Mesenchymal stem cell (in vitro differentiated cells and primary cell): ENCODE data around the gene SVIP.

ENCODE experiments used
- DNase-seq: peaks from one replicate; pipeline ENCODE4 v3.0.0-alpha.2; 2013
- H2AFZ ChIP-seq: one replicate; pipeline ENCODE4 v1.6.1; 2013; ENCODE audit warnings: low read depth, mild to moderate bottlenecking, control low read depth, inconsistent platforms, low read length, moderate library complexity
- H2AK5ac ChIP-seq: 2 replicates; pipeline ENCODE4 v1.6.1; 2013; ENCODE audit warnings: low read length, moderate library complexity, mild to moderate bottlenecking, inconsistent platforms; ENCODE audit not compliant: severe bottlenecking
- H2BK120ac ChIP-seq: one replicate; pipeline ENCODE4 v1.6.1; 2013; ENCODE audit warnings: low read depth, mild to moderate bottlenecking, inconsistent platforms, low read length, moderate library complexity
- H2BK12ac ChIP-seq, 2 experiments: one replicate each; pipeline ENCODE4 v1.6.1; 2013; ENCODE audit warnings: inconsistent platforms in 2 of 2, low read length in 2 of 2, mild to moderate bottlenecking in 2 of 2, moderate library complexity in 2 of 2, control low read depth in 1 of 2
- H2BK15ac ChIP-seq: one replicate; pipeline ENCODE4 v1.6.1; 2013; ENCODE audit warnings: mild to moderate bottlenecking, low read depth, inconsistent platforms; ENCODE audit not compliant: poor library complexity, severe bottlenecking
- H2BK5ac ChIP-seq: 2 replicates; pipeline ENCODE4 v1.6.1; 2013; ENCODE audit warnings: low read depth, mild to moderate bottlenecking, low read length, control low read depth, inconsistent platforms; ENCODE audit not compliant: poor library complexity, severe bottlenecking
- H3K14ac ChIP-seq, 2 experiments: one replicate each; pipeline ENCODE4 v1.6.1; 2013; ENCODE audit warnings: inconsistent platforms in 2 of 2, low read length in 2 of 2, control low read depth in 1 of 2, mild to moderate bottlenecking in 1 of 2, moderate library complexity in 1 of 2
- H3K18ac ChIP-seq, 2 experiments: one replicate each; pipeline ENCODE4 v1.6.1; 2013; ENCODE audit warnings: inconsistent platforms in 2 of 2, low read length in 2 of 2, control low read depth in 1 of 2, low read depth in 1 of 2, mild to moderate bottlenecking in 1 of 2
- H3K23ac ChIP-seq, 2 experiments: one replicate each; pipeline ENCODE4 v1.6.1; 2013; ENCODE audit warnings: inconsistent platforms in 2 of 2, low read length in 2 of 2, mild to moderate bottlenecking in 2 of 2, moderate library complexity in 2 of 2, control low read depth in 1 of 2
- H3K27ac ChIP-seq: 2 replicates; pipeline ENCODE4 v1.5.1; 2013; ENCODE audit warnings: mild to moderate bottlenecking, moderate library complexity, low read length, control low read depth, inconsistent platforms; ENCODE audit not compliant: poor library complexity, severe bottlenecking
- H3K27me3 ChIP-seq, 2 experiments: 2 replicates each; pipeline versions ENCODE4 v1.6.1 to v1.7.0; 2013; ENCODE audit warnings: low read length in 2 of 2, mild to moderate bottlenecking in 2 of 2, moderate library complexity in 2 of 2, control low read depth in 1 of 2, inconsistent platforms in 1 of 2; ENCODE audit not compliant: control insufficient read depth in 1 of 2, insufficient read depth in 1 of 2
- H3K36me3 ChIP-seq, 2 experiments: 2 replicates each; pipeline versions ENCODE4 v1.6.1 to v1.7.0; 2013; ENCODE audit warnings: low read length in 2 of 2, control low read depth in 1 of 2, inconsistent platforms in 1 of 2, low read depth in 1 of 2, mild to moderate bottlenecking in 1 of 2; ENCODE audit not compliant: insufficient read depth in 2 of 2, control insufficient read depth in 1 of 2
- H3K4ac ChIP-seq, 2 experiments: one replicate each; pipeline ENCODE4 v1.6.1; 2013; ENCODE audit warnings: inconsistent platforms in 2 of 2, low read length in 2 of 2, mild to moderate bottlenecking in 2 of 2, moderate library complexity in 2 of 2, control low read depth in 1 of 2, low read depth in 1 of 2
- H3K4me1 ChIP-seq: 2 replicates; pipeline ENCODE4 v1.6.1; 2013; ENCODE audit warnings: low read depth, low read length, control low read depth; ENCODE audit not compliant: control insufficient read depth, insufficient read depth
- H3K4me2 ChIP-seq: 2 replicates; pipeline ENCODE4 v1.6.1; 2013; ENCODE audit warnings: low read length, mild to moderate bottlenecking, inconsistent platforms; ENCODE audit not compliant: poor library complexity, severe bottlenecking
- H3K4me3 ChIP-seq, 2 experiments: 2 replicates each; pipeline versions ENCODE4 v1.5.1 to v1.7.0; 2013; ENCODE audit warnings: low read length in 2 of 2, mild to moderate bottlenecking in 2 of 2, control low read depth in 1 of 2, low read depth in 1 of 2; ENCODE audit not compliant: insufficient read depth in 1 of 2
- H3K79me1 ChIP-seq: replicated peaks from 2 replicates; pipeline ENCODE4 v1.6.1; 2013; ENCODE audit warnings: mild to moderate bottlenecking, control low read depth, low read length, inconsistent platforms; ENCODE audit not compliant: poor library complexity, severe bottlenecking
- H3K9ac ChIP-seq: 2 replicates; pipeline ENCODE4 v1.7.0; 2013; ENCODE audit warnings: mild to moderate bottlenecking, low read length, moderate library complexity
- H3K9me3 ChIP-seq: 2 replicates; pipeline ENCODE4 v1.7.0; 2013; ENCODE audit warnings: mild to moderate bottlenecking, low read length; ENCODE audit not compliant: control insufficient read depth
- H4K8ac ChIP-seq: one replicate; pipeline ENCODE4 v1.6.1; 2013; ENCODE audit warnings: inconsistent platforms, mild to moderate bottlenecking, low read length, moderate library complexity
- H4K91ac ChIP-seq: one replicate; pipeline ENCODE4 v1.6.1; 2013; ENCODE audit warnings: mild to moderate bottlenecking, low read length, inconsistent platforms
- WGBS: methylation state at CpG from one replicate; pipeline ENCODE4 v1.1.7; 2013; ENCODE audit warnings: mixed read lengths; 5-methylcytosine and 5-hydroxymethylcytosine counted together

The SVIP gene

DNA sequence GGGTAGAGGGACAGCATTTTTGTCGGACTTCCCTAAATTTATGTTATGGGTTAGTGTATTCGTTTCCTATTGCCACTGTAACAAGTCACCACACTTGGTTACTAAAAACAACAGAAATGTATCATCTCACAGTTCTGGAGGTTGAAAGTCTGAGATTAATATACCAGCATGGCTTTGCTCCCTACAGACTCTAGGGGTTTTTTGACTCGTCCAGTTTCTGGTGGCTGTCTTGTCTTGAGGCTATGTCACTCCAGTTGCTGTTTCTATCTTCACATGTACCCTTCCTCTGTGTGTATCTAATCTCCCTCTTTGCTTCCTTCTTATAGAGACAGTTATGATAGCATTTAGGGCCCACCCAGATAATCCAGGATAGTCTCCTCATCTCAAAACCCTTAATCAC is 39.7 kb upstream of the SVIP start:
- Histone ChIP-seq H3K4me1 (no peaks in the 10 kb centered on the region), H3K36me3 (no peaks in the 10 kb centered on the region), H3K27ac (no peak overlapping the region), H4K91ac (no peak overlapping the region), H2BK12ac (no peak overlapping the region), H3K4ac (no peak overlapping the region), H3K27me3 (no peaks in the 10 kb centered on the region), H3K9me3 (no peaks in the 10 kb centered on the region), H3K9ac (no peak overlapping the region), H3K4me2 (no peak overlapping the region), H3K14ac (no peak overlapping the region), H2BK15ac (no peak overlapping the region), H3K18ac (no peak overlapping the region), H3K79me1 (no peaks in the 10 kb centered on the region), H2BK5ac (no peak overlapping the region), H4K8ac (no peak overlapping the region), H2BK120ac (no peak overlapping the region), H2AFZ (no peak overlapping the region), H3K4me3 (no peak overlapping the region), H3K23ac (no peak overlapping the region), H2AK5ac (no peak overlapping the region)
- WGBS, result 84% methylated on average over 2 of the region's 3 CpGs
- no peak for DNase-seq

DNA sequence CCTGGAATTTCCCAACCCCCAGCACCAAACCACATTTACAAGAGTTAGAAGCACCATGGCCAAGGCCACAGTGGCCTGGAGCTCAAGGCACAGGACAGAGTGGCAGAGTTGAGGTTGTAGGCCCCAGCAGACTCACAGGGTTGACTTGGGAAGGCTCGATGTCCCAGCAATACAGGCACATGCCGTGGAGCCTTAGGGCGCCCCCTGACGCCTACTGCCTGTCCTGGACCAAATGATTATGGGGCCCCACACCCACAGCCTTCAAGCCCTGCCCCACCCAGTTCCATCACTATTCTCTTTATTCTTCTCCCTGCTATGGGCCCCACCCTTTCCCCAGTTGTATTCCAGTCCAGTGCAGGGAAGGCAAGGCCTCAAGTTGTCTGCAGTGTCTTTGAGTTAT is 30.6 kb upstream of the SVIP start, which contains the start of gene CCDC179:
CCDC179 (minus strand) TSS at position 234 of the 400 bp plus-strand sequence; CDS start at position 181, 53 bp downstream.
- Histone ChIP-seq H3K4me1 (no peaks in the 10 kb centered on the region), H2BK15ac (no peak within 1 kb of the TSS), H3K36me3 (no peaks in the 10 kb centered on the region), H3K27ac (no peak within 1 kb of the TSS), H3K23ac (no peak within 1 kb of the TSS), H2BK120ac (no peak within 1 kb of the TSS), H3K27me3 (no peaks in the 10 kb centered on the region), H3K4ac (no peak within 1 kb of the TSS), H4K91ac (no peak within 1 kb of the TSS), H3K79me1 (no peaks in the 10 kb centered on the region), H3K9me3 (no peaks in the 10 kb centered on the region), H3K4me2 (no peak within 1 kb of the TSS), H2AK5ac (no peak within 1 kb of the TSS), H2BK12ac (no peak within 1 kb of the TSS), H2AFZ (no peak within 1 kb of the TSS), H2BK5ac (no peak within 1 kb of the TSS), H3K14ac (no peak within 1 kb of the TSS), H3K9ac (no peak within 1 kb of the TSS), H3K4me3 (no peak within 1 kb of the TSS), H4K8ac (no peak within 1 kb of the TSS), H3K18ac (no peak within 1 kb of the TSS)
- WGBS, result 98% methylated on average over 4 of the region's 4 CpGs
- DNase-seq, result no peak

DNA sequence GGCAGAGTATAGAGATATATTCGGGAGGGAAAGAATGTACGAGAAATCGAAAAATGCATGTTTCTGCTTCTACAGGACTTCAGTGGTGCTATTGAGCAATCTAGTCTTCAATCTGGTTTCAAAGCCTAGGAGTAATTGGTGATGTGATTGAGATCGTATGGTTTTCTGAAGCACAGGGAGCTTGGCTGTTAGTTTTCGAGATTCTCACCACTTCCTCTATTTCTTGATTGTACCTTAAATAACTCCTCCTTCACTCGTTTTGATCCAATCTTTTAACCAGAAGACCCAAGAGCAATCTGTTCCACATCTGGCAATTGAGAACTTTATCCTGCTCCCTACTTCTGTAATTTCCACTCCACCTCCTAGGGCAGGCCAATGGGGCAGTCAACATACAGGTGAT is 30.2 kb upstream of the SVIP start:
- H2AFZ ChIP-seq, result no peak overlapping the region
- H3K36me3 ChIP-seq, result no peaks in the 10 kb centered on the region
- H2BK5ac ChIP-seq, result no peak overlapping the region
- H2BK12ac ChIP-seq, result no peak overlapping the region
- no peak overlapping the region for H3K4ac ChIP-seq
- H3K4me3 ChIP-seq, result no peak overlapping the region
- no peaks in the 10 kb centered on the region for H3K4me1 ChIP-seq
- no peak overlapping the region for H2BK120ac ChIP-seq
- H3K23ac ChIP-seq, result no peak overlapping the region
- H3K9ac ChIP-seq, result no peak overlapping the region
- WGBS, result 84% methylated on average over 6 of the region's 6 CpGs
- H4K91ac ChIP-seq, result no peak overlapping the region
- H3K9me3 ChIP-seq, result no peaks in the 10 kb centered on the region
- H3K14ac ChIP-seq, result no peak overlapping the region
- no peak overlapping the region for H3K27ac ChIP-seq
- DNase-seq, result no peak
- H3K27me3 ChIP-seq, result no peaks in the 10 kb centered on the region
- H3K79me1 ChIP-seq, result no peaks in the 10 kb centered on the region
- no peak overlapping the region for H3K4me2 ChIP-seq
- no peak overlapping the region for H4K8ac ChIP-seq
- H2AK5ac ChIP-seq, result no peak overlapping the region
- H2BK15ac ChIP-seq, result no peak overlapping the region
- no peak overlapping the region for H3K18ac ChIP-seq

DNA sequence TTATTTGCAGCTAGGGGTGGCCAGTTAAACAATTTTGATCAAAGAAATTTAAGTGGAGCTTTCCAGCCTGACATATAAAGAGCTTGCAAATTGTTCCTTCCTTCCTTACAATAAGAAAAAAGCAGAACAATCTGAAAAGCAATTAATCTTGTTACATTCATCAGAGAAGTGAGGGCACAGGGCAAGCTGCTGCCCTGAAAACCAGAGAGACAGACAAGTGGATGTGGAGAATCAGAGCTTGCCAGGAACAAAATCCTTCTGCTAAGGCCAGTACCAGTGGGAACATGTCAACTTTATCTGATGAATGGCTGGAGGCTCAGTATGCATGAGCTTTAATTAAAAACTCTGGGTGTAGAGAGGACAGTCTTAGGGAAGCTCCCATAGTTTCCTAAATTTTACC is 21.9 kb upstream of the SVIP start:
- no peaks in the 10 kb centered on the region for H3K79me1 ChIP-seq
- H3K27ac ChIP-seq, result no peak overlapping the region
- peak; percentile 12 for DNase-seq
- H3K9ac ChIP-seq, result no peak overlapping the region
- no peak overlapping the region for H3K18ac ChIP-seq
- H2AFZ ChIP-seq, result no peak overlapping the region
- H3K14ac ChIP-seq, result no peak overlapping the region
- H3K4me1 ChIP-seq, result no peaks in the 10 kb centered on the region
- no peak overlapping the region for H2BK5ac ChIP-seq
- no peak overlapping the region for H3K4ac ChIP-seq
- H2BK120ac ChIP-seq, result no peak overlapping the region
- no peak overlapping the region for H2BK12ac ChIP-seq
- no peak overlapping the region for H3K4me2 ChIP-seq
- H4K8ac ChIP-seq, result no peak overlapping the region
- no peak overlapping the region for H4K91ac ChIP-seq
- no peak overlapping the region for H2BK15ac ChIP-seq
- no peaks in the 10 kb centered on the region for H3K9me3 ChIP-seq
- H3K4me3 ChIP-seq, result no peak overlapping the region
- no peak overlapping the region for H2AK5ac ChIP-seq
- H3K27me3 ChIP-seq, result no peaks in the 10 kb centered on the region
- H3K23ac ChIP-seq, result no peak overlapping the region
- no peaks in the 10 kb centered on the region for H3K36me3 ChIP-seq
